ENCODE measurements around the gene ZDHHC8.

Gene ZDHHC8, protein sequence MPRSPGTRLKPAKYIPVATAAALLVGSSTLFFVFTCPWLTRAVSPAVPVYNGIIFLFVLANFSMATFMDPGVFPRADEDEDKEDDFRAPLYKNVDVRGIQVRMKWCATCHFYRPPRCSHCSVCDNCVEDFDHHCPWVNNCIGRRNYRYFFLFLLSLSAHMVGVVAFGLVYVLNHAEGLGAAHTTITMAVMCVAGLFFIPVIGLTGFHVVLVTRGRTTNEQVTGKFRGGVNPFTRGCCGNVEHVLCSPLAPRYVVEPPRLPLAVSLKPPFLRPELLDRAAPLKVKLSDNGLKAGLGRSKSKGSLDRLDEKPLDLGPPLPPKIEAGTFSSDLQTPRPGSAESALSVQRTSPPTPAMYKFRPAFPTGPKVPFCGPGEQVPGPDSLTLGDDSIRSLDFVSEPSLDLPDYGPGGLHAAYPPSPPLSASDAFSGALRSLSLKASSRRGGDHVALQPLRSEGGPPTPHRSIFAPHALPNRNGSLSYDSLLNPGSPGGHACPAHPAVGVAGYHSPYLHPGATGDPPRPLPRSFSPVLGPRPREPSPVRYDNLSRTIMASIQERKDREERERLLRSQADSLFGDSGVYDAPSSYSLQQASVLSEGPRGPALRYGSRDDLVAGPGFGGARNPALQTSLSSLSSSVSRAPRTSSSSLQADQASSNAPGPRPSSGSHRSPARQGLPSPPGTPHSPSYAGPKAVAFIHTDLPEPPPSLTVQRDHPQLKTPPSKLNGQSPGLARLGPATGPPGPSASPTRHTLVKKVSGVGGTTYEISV

DNA sequence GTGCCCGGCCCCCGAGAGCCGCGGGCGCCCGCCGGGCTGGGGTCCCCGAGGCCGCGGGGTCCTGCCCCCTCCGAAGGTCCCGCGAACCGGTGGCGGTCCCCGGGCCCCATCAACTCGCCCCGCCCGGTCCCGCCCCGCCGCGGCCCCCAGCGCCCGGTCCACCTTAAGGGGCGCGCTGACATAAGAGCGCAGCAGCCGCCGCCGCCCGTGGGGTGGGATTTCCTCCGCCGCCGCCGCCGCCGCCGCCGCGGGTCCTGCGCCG is at the start of gene ZDHHC8:
ZDHHC8 (plus strand) TSS at position 208 of the 262 bp plus-strand sequence. CDS start 144 bp downstream, outside the sequence.
- DNase-seq (ENCODE audit: low spot score) = peak; percentile 32

DNA sequence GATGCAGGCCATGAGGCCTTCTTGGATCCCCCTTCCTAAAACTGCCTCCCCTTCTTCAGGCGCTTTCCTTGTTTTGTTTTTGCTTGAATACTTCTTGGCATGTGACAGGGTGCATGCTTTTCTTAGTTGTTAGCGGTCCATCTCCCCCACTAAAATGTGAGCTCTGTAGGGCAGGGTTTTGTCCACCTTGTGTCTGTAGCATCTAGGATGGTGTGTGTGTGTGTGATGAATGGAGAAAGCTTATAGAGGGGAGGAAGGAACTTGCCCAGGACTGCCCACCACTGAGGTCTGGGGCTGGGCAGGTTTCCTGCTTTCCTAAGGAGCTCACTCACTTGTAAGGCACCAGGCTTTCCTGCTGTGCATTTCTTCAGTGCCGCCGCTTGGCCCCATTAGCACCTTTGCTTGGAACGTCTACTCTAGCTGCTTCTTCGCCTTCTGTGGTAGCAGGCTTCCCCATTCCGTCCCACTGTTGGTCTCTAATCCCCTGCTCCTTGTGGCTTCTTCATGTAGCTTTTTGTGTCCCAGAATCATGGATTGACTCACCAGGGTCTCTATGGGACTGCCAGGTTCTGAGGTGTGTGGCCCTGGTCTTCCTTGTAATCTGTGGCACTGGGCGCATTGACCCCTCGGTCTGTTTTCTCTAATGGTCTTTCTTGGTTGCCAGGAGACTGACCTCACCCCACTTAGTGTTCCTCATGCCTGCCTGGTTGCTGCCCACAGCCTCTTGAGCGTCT is 48.3 kb upstream of the ZDHHC8 start:
- DNase-seq (ENCODE audit: low spot score) = no peak

DNA sequence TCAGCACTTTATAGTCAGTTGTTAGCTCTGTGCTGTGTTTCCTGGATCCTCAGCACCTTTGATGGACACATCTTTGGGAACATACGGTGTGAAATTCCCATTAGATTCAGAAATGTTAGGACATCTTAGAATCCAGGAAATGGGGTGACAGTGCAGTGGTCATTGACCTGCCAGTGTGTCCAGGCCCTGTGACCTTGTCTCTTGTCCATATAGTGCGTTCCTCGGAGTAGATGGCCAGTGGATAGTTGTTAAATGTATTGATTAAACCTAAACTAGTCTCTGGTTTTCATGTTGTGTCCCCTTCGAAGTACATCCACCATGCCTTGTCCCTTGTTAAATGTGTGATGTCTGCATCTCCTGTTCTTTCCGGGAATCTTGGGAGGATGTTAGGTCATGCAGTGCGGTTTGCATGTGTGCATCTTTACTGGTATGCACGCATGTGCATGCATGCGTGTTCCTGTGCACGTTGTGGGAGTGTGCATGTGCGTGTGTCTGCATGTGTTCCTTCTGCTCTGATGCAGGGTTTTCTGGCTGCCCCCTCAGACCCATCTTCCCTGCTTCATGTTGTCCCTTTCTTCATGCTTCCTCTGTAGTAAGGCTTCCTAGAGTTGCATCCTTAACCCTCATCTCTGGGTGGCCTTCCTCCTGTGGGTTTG is 47.6 kb upstream of the ZDHHC8 start:
- no peak for DNase-seq (ENCODE audit: low spot score)

DNA sequence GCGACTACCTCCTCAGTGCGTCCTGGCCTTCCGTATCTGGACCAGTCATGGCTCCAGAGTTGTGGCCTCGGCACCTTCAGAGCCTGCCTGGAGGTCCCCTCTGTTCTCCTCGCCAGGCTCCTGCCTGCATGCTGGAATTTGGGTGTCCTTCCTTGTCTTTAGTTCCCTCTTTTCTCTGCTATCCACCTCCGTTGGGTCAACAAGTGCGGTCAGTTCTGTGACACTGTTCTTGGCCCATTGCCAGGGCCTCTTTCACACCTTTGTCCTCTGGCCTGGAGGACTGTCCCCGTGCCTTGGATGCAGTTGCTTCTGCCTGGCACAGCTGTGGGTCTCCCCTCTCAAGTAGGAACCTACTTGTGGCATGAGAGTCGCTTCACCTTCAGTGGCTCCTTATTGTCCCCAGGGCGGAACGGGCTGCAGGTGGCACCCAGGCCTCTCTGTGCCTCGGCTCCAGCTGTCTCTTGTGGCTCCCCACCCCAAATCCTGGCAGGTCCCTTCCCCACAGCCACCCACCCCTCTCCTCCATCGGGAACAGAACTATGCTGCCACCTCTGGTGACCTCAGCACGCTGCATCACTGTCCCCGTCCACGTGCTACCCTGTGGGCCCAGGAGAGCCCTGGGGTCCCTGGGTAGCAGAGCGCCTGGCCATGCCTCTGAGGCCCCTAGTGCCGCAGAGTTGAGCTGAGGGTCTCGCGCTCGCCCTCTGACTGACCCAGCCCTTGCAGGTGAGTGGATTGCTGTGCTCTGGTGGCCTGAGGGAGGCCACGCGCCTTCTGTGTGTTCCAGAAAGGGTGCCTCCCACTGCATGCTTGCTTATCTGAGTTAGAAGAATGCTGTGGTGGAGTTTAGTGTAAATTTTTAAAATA is 46.8 kb upstream of the ZDHHC8 start:
- DNase-seq (ENCODE audit: low spot score) = no peak

DNA sequence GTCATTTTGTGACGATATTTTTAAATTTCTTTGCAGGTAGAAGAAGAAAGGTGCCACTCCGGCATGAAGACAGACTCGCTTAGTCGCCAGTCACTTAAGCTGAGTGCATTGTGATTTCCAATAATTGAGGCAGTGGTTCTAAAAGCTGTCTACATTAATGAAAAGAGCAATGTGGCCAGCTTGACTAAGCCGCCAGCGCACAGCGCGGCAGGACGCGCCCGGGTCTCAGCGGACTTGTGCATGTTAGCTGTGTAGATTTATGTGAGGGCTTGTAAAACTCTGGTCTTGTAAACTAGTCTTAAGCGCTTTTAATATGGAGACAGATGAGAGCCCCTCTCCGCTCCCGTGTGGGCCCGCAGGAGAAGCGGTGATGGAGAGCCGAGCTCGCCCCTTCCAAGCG is 46.0 kb upstream of the ZDHHC8 start:
- DNase-seq (ENCODE audit: low spot score) = no peak

DNA sequence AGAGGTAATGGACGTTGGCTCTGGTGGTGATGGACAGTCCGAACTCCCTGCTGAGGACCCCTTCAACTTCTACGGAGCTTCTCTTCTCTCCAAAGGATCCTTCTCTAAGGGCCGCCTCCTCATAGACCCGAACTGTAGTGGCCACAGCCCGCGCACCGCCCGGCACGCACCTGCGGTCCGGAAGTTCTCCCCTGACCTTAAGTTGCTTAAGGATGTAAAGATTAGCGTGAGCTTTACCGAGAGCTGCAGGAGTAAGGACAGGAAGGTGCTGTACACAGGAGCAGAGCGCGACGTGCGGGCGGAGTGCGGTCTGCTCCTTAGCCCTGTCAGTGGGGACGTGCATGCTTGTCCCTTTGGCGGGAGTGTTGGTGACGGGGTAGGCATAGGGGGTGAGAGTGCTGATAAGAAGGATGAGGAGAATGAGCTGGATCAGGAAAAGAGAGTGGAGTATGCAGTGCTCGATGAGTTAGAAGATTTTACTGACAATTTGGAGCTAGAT is 45.5 kb upstream of the ZDHHC8 start:
- DNase-seq (ENCODE audit: low spot score) = no peak

DNA sequence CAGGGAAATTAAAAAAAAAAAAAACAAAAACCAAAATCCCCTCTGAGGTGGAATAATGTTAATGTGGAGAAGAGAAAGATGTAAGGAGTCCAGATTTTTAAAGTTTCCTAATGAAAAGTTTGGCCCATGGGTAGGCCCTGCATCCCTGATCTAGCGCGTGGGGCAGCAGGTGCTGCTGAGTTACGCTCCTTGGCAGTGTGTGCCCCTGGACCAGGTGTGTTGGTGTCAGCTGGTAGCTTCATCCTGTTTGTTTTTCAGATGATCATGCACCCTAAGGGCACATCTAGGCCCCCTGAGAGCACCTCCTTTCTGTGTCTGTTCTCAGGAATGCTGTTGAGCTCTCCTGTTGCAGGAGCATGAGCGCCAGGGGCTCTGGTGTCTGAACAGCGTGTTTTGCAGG is 44.8 kb upstream of the ZDHHC8 start:
- DNase-seq (ENCODE audit: low spot score) = no peak

DNA sequence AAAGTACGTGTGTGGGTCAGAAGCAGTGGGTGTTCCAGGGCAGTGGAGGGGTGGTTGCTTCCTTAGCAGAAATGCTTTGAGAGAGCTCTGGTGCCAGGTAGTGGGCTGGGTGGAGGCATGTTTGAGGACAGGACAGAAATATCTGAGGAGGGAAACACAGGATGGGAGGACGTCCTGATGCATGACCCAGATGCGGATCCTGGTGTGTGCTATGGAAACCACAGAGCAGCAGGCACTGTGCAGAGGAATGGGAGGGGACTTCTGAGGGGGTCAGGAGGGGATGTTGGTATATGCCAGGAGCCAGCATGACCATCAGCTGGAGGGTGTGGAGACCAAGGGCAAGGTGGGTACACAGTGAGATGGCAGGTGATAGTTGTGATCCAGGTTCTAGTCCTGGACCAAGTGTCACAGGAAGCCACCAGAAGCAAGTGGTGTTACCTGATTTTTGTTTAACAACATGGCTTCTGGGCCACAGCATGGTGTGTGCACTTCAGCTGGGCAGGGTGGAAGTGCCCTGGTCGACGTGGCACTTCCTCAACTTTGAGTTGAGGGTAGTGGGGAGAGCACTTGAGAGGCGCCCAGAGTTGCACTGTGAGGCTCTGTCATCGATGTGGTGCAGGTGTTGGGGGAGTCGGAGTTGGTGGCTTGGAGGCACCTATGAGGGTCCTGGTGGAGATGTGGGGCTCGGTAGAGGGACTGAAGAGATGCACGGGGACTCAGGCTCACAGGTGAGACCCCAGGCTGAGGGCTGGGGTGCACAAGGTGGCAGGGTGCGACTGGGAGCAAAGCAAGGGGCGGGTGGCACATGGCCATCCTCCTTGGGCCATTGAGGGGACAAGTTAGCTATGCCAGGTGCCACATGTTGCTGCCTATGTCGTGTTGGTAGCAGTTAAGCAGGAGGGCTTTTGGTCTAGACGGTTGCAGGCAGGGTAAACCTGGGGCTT is 44.0 kb upstream of the ZDHHC8 start:
- no peak for DNase-seq (ENCODE audit: low spot score)

DNA sequence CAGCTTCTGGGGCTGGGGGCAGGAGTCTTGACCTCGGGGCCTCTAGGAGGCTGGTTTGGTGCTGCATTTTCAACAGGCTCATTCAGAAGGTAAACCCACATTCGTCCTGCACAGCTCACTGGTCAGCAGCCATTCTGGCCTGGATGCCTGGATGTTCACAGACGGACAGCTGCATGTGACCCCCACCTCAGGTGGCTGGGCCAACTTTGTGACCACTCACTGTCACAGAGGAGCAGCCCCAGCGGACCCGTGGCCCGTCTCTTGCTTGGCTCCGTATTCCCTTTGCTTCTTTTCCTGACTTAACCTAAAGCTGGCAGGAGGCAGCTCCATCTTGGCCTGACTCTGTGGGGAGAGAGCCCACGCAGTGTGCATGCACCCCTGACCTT is 43.3 kb upstream of the ZDHHC8 start:
- DNase-seq (ENCODE audit: low spot score) = no peak

DNA sequence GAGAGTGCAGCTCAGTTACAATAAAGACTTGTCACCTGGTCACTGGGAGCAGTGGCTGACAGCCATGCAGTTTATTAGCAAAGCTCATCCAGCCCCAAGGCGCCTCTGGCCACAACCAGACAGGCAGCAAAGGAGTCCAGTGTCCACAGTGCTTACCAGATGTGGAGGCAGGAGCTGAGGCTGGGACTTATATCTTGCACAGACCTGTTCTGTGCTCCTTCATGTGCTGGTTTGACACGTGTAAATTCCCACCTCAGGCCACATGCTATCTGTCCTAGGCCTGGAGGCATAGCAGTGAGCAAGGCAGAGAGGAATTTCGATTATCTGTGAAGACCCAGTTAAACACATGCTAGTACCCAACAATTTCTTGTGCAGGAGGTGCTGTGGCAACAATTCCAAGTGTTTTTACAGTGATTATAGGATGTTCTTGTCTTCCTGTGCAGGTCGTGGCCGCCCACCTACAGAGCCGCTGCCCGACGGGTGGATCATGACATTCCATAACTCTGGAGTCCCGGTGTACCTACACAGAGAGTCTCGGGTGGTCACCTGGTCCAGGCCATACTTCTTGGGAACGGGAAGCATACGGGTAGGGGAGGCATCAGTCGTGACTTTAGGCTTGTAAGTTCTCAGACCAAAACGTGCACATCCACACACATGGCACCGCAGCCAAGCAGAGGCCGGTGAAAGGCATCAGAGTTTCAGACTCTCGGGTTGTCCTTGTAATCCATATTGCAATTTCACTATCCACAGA is 42.2 kb upstream of the ZDHHC8 start:
- DNase-seq (ENCODE audit: low spot score) = no peak

DNA sequence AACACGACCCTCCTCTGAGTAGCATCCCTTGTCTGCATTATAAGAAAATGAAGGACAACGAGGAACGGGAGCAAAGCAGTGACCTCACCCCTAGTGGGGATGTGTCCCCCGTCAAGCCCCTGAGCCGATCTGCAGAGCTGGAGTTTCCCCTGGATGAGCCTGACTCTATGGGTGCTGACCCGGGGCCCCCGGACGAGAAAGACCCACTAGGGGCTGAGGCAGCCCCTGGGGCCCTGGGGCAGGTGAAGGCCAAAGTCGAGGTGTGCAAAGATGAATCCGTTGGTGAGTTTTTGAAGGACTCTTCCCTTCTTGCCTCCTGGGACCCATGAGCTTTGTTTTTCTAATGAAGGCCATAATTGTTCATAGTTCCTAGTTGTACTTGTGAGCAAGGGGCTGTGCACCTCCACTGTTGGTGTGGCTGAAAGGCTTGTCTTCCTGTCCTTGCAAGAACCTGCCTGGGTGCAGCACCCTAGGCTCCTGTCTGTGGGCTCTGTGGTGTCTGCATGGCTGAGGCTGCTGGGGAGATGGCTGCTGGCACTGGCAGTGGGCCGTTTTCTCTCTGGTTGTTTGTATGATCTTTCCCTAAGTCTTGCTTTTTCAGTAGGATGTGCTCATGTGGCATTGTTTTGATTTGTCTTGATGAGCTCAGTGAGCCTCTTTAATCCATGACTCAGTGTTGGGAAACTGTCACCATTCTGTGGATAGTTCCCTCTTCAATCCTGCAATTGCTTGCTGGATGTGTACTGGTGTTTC is 41.5 kb upstream of the ZDHHC8 start:
- DNase-seq (ENCODE audit: low spot score) = no peak

DNA sequence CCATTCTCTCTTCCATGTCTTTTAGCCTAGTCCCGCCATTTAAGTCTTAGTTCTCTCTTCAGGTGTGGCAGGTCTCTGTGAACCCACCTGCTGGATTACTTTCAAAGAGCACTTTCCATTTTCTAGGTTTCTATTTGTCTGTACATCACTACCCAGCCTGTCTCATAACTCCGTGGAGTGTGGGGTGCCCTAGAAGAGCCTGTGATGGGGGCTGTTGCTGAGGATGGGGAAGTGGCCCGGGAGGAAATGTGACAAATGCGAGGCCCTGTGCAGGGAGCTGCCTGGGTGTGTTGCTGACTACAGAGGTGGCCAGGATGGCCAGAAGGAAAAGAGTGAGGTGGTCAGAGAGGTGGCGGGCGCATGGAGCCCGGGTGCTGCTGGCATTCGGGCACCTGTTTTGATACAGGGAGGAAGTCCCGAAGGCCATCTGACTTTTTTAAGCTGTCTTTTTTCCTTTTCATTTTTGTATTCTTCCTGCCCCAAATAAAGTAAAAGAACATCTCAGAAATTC is 40.8 kb upstream of the ZDHHC8 start:
- no peak for DNase-seq (ENCODE audit: low spot score)

DNA sequence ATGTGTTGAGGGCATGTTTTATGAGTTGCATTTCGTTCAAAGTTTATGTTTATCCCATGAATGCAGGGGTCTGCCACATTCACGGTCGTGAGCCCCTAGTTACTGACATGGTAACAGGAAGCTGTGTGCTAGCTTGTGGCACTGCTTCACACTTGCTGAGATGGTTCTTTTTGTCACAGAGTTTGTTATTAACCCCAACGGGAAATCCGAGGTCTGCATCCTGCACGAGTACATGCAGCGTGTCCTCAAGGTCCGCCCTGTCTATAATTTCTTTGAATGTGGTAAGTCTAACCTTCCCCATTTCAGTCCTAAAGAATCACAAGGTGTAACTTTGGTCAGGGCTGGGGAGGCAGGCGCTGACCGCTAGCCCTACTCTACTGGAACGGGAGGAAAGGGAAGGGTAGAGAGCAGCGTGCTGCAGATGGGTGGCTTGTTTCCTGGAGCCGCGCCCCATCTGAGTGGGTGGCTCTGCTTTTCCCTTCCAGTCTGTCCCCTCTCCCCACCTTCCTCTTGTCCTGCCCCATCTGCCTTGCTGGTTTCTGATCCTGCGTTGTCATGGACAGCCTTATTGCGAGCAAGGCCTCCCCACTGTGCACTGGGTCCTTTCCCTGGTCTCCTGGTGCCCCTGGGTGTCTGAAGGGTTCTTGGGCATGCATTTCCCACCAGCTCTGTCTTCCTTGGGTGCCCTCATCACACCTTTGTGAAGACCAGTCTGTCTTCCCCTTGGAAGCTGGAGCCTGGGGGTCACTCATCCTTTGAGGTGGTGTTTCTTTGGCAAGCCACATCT is 39.7 kb upstream of the ZDHHC8 start:
- DNase-seq (ENCODE audit: low spot score) = no peak

DNA sequence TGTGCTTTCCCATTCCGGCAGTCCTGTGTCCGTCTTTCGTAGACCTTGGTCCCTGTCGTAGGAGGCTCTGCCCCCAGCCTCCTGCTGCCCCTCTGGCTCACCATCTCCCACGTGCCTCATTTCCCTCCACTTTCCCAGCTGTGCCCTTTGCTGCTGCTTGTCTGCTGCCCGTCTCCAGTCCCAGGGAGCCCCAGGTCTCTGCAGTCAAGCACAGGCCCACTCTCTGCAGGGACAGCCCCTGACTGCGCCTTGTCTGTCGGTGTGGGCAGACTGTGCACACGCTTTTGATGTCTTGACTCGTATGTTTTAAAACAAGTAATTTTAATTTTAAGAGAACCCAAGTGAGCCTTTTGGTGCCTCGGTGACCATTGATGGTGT is 39.1 kb upstream of the ZDHHC8 start:
- no peak for DNase-seq (ENCODE audit: low spot score)

DNA sequence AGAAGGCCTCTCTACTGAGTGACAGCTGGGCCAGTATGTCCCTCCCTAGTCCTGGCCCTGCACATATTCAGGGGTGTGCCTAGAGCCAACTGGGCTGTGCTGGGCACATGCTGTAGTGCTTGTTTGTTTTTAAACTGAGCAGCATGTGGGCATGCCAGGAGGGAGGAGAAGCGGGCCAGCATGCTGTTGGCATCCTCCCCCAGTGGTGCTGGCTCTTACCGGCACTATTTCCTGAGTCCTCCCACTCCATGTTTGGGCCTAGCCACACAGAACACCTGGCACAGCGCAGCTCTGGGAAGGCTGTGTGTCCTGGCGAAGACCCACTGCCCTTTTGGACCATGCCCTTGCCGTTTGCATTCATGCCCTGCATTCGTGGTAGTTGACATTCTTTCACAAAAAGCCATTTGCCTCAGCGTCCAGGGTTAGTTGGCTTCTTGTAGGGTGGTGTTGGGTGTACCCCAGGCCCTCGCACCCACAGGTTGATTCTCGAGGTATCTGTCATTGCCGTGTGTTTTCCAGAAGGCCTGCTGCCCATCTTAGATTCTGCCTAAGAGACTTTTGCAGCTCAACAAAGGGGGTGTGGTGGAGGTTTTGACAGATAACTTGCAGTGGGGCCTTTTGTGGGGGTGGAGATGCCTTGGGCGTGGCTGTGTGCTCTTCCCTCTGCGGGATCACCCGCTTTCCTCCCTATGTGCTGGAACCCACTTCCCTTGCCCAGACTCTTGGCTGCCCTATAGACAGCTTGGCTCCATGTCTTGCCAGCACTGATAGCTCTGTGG is 38.0 kb upstream of the ZDHHC8 start:
- DNase-seq (ENCODE audit: low spot score) = no peak

DNA sequence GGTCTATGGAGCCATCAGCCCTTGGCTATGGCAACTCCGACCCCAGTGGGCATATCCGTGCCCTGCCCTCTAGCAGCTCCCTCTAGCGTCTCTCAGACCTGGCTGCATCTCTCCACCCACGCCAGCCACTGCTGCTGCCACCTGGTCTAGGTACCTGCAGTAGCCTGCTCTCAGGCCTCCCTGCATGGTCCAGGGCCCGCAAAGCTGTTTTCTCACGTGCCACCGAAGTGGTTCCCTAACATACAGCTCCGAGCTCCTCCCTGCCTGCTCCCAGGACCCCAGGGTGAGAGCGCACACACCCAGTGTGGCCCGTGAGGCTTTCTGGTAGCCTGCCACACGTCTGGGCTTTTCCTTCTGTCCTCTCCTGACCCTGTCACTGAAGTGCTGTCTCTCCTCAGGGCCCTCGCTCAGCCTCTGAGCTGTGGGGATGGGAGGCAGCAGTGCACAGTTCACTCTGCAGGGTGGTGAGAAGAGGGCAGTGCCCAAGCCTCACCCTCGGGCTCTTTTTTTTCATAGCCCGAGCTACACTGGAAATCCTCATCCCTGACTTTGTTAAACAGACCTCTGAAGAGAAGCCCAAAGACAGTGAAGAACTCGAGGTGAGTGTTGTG is 37.3 kb upstream of the ZDHHC8 start:
- DNase-seq (ENCODE audit: low spot score) = no peak

DNA sequence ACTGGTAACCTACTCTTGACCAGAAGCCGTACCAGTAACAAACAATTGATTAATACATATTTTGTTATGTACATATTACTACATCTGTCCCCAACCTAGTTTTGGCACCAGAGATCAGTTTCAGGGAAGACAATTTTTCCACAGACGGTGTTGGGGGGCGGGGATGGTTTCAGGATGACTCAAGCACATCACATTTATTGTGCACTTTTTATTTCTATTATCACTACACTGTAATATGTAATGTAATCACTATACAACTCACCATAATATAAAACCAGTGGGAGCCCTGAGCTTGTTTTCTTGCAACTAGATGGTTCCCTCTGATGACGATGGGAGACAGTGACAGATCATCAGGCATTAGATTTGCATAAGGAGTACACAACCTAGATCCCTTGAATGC is 36.1 kb upstream of the ZDHHC8 start:
- DNase-seq (ENCODE audit: low spot score) = no peak
